CD14-positive monocyte (primary cell): Measurements from ENCODE around the gene HAS3. TPM values are rescaled to one million over a fixed set of nuclear protein-coding genes. Genes with fewer than 3 reads are reported as not detected.

ENCODE experiments used
- DNase-seq, 3 donors: peaks; one replicate each; pipeline ENCODE4 v3.0.0-alpha.2; 2011 to 2022
- H2AFZ ChIP-seq: 2 replicates; pipeline ENCODE4 v1.6.0; 2012; ENCODE audit warnings: mild to moderate bottlenecking, low read depth, low read length, inconsistent platforms; ENCODE audit not compliant: insufficient read depth, poor library complexity, severe bottlenecking
- H3K27ac ChIP-seq, 2 donors: 1 replicate in 1 of 2; 2 replicates in 1 of 2; pipeline ENCODE4 v1.5.1; 2012 to 2013; ENCODE audit warnings: low read length in 2 of 2, control low read depth in 1 of 2, inconsistent platforms in 1 of 2, low read depth in 1 of 2, mild to moderate bottlenecking in 1 of 2
- H3K27me3 ChIP-seq, 2 donors: one replicate each; pipeline versions ENCODE4 v1.6.0 to v1.6.1; 2011 to 2013; ENCODE audit warnings: low read length in 2 of 2; ENCODE audit not compliant: control insufficient read depth in 2 of 2, insufficient read depth in 2 of 2
- H3K36me3 ChIP-seq, 2 donors: replicated peaks in 1 of 2; 1 replicate in 1 of 2; 2 replicates in 1 of 2; pipeline versions ENCODE4 v1.5.1 to v1.6.1; 2012 to 2013; ENCODE audit warnings: low read length in 2 of 2, control low read depth in 1 of 2, inconsistent platforms in 1 of 2, mild to moderate bottlenecking in 1 of 2; ENCODE audit not compliant: insufficient read depth in 2 of 2, control insufficient read depth in 1 of 2
- H3K4me1 ChIP-seq, 2 donors: 1 replicate in 1 of 2; 2 replicates in 1 of 2; pipeline versions ENCODE4 v1.5.1 to v1.6.1; 2012 to 2013; ENCODE audit warnings: low read length in 2 of 2, control low read depth in 1 of 2, inconsistent platforms in 1 of 2, mild to moderate bottlenecking in 1 of 2, moderate library complexity in 1 of 2; ENCODE audit not compliant: insufficient read depth in 2 of 2, control insufficient read depth in 1 of 2
- H3K4me2 ChIP-seq: replicated peaks from 2 replicates; pipeline ENCODE3; 2012; ENCODE audit warnings: low read length, moderate library complexity, mild to moderate bottlenecking; ENCODE audit not compliant: poor library complexity, severe bottlenecking; ENCODE audit errors: extremely low read depth
- H3K4me3 ChIP-seq, 3 experiments: fragments of 200-600 bp in 1 of 3; sonication (generic) in 1 of 3; replicated peaks in 1 of 3; 1 replicate in 2 of 3; 2 replicates in 1 of 3; pipeline ENCODE4 v1.5.1; 2011 to 2013; ENCODE audit warnings: low read length in 3 of 3, mild to moderate bottlenecking in 3 of 3, control low read depth in 2 of 3, low read depth in 2 of 3, inconsistent platforms in 1 of 3, moderate library complexity in 1 of 3
- H3K79me2 ChIP-seq: 2 replicates; pipeline ENCODE4 v1.6.0; 2012; ENCODE audit warnings: mild to moderate bottlenecking, control low read depth, inconsistent platforms, low read length, moderate library complexity; ENCODE audit not compliant: insufficient read depth
- H3K9ac ChIP-seq: 2 replicates; pipeline ENCODE4 v1.6.0; 2017; ENCODE audit warnings: low read length, mild to moderate bottlenecking; ENCODE audit not compliant: insufficient read depth, poor library complexity, severe bottlenecking
- H3K9me3 ChIP-seq, 2 donors: replicated peaks in 1 of 2; 1 replicate in 1 of 2; 2 replicates in 1 of 2; pipeline versions ENCODE4 v1.5.1 to v1.6.1; 2012 to 2013; ENCODE audit warnings: low read length in 2 of 2, control low read depth in 1 of 2; ENCODE audit not compliant: control insufficient read depth in 1 of 2, insufficient read depth in 1 of 2
- H4K20me1 ChIP-seq: 2 replicates; pipeline ENCODE4 v1.6.0; 2012; ENCODE audit warnings: mild to moderate bottlenecking, low read length, control low read depth, moderate library complexity; ENCODE audit not compliant: insufficient read depth
- H3K27ac Mint-ChIP-seq, 7 donors: one replicate each; pipeline ENCODE4 v1.8.0; 2020; ENCODE audit warnings: mild to moderate bottlenecking in 7 of 7, mixed read lengths in 7 of 7, moderate library complexity in 6 of 7, inconsistent platforms in 2 of 7
- H3K27me3 Mint-ChIP-seq, 3 donors: one replicate each; pipeline ENCODE4 v1.8.0; 2021 to 2022; ENCODE audit warnings: low read depth in 3 of 3, mild to moderate bottlenecking in 3 of 3, mixed read lengths in 3 of 3, moderate library complexity in 3 of 3, inconsistent platforms in 1 of 3
- H3K36me3 Mint-ChIP-seq, 2 donors: one replicate each; pipeline ENCODE4 v1.8.0; 2020; ENCODE audit warnings: mixed read lengths in 2 of 2, inconsistent platforms in 1 of 2, mild to moderate bottlenecking in 1 of 2
- H3K4me1 Mint-ChIP-seq: one replicate; pipeline ENCODE4 v1.8.0; 2020; ENCODE audit warnings: mild to moderate bottlenecking, mixed read lengths
- H3K4me3 Mint-ChIP-seq, 2 donors: one replicate each; pipeline ENCODE4 v1.8.0; 2020; ENCODE audit warnings: mild to moderate bottlenecking in 2 of 2, mixed read lengths in 2 of 2, moderate library complexity in 1 of 2
- H3K9me3 Mint-ChIP-seq, 7 donors: one replicate each; pipeline ENCODE4 v1.8.0; 2020 to 2022; ENCODE audit warnings: mixed read lengths in 7 of 7, mild to moderate bottlenecking in 6 of 7, moderate library complexity in 6 of 7, inconsistent platforms in 2 of 7
- WGBS: methylation state at CpG from one replicate; pipeline ENCODE4 v1.1.5; 2013; ENCODE audit warnings: missing lambda C conversion rate; ENCODE audit not compliant: insufficient coverage; 5-methylcytosine and 5-hydroxymethylcytosine counted together
- intact Hi-C, 2 donors: fragments of 100-400 bp; cut with micrococcal nuclease; formaldehyde crosslinking; loops; one replicate each; pipeline versions ENCODE4 v1.15.0 to v1.15.1; 2023
- polyA plus RNA-seq, 3 donors: library from polyadenylated mRNA; depleted of rRNA in 1 of 3; unstranded in 2 of 3; stranded (reverse) in 1 of 3; fragments of 300-500 nt in 2 of 3; fragments of >200 nt in 1 of 3; fragmentation: Illumina TruSeq in 2 of 3; gene quantifications; 1 replicate in 2 of 3; 2 replicates in 1 of 3; pipeline ENCODE4 v1.2.3, GENCODE V29; 2012 to 2021
- TF ChIP-seq, protein P1 (sequence below): fragments of 200-600 bp; IDR thresholded peaks from one replicate; pipeline ENCODE4 v1.8.0; 2022; ENCODE audit warnings: antibody characterized with exemption, mild to moderate bottlenecking

HAS3 gene
- polyA plus RNA-seq, 3 donors = 1.3 TPM; not detected in 2

DNA sequence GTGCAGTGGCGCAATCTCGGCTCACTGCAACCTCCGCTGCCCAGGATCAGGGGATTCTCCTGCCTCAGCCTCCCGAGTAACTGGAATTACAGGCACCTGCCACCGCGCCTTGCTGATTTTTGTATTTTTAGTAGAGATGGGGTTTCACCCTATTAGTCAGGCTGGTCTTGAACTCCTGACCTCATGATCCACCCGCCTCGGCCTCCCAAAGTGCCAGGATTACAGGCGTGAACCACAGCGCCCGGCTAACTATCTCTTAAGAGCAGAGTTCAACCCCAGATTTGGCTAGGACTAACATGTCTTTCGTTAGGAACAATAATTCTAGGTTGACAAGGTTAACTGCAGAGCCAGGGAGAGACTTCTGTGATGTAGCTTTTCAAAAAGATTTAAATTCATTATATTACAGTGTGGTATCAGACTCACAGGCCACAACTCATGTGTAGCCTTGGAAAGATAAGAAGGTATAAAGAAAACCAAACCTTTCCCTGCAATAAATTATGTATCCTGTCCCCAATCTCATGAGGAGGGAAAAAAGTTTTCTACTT, 22.6 kb downstream of the HAS3 start:
- no peak for DNase-seq
- H4K20me1 ChIP-seq = peaks cover 83% of the 10 kb centered on the region
- H3K27ac ChIP-seq = peak overlapping the region in 1 of 2 donors; percentile 31
- H3K4me2 ChIP-seq = no peak overlapping the region
- peaks cover 28% of the 10 kb centered on the region for H3K4me1 Mint-ChIP-seq
- peaks cover 6 to 9% of the 10 kb centered on the region in 2 donors for H3K4me1 ChIP-seq
- H2AFZ ChIP-seq = no peak overlapping the region
- H3K27me3 ChIP-seq = no peaks in the 10 kb centered on the region
- H3K79me2 ChIP-seq = peaks cover 87% of the 10 kb centered on the region
- H3K9me3 ChIP-seq = no peaks in the 10 kb centered on the region
- H3K27ac Mint-ChIP-seq = peak overlapping the region in 2 of 7 donors; percentile 26 to 45
- H3K36me3 ChIP-seq = peaks cover 0 to 13% of the 10 kb centered on the region in 2 donors
- WGBS = 99% methylated on average over 10 of the region's 12 CpGs
- H3K4me3 ChIP-seq = no peak overlapping the region
- H3K9me3 Mint-ChIP-seq = no peaks in the 10 kb centered on the region
- peaks cover 0 to 1% (median 0%) of the 10 kb centered on the region in 3 donors for H3K27me3 Mint-ChIP-seq
- H3K9ac ChIP-seq = no peak overlapping the region
- H3K4me3 Mint-ChIP-seq = no peak overlapping the region
- TF ChIP-seq, protein P1, sequence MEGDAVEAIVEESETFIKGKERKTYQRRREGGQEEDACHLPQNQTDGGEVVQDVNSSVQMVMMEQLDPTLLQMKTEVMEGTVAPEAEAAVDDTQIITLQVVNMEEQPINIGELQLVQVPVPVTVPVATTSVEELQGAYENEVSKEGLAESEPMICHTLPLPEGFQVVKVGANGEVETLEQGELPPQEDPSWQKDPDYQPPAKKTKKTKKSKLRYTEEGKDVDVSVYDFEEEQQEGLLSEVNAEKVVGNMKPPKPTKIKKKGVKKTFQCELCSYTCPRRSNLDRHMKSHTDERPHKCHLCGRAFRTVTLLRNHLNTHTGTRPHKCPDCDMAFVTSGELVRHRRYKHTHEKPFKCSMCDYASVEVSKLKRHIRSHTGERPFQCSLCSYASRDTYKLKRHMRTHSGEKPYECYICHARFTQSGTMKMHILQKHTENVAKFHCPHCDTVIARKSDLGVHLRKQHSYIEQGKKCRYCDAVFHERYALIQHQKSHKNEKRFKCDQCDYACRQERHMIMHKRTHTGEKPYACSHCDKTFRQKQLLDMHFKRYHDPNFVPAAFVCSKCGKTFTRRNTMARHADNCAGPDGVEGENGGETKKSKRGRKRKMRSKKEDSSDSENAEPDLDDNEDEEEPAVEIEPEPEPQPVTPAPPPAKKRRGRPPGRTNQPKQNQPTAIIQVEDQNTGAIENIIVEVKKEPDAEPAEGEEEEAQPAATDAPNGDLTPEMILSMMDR = no peak
- H3K36me3 Mint-ChIP-seq = peaks cover 0 to 11% of the 10 kb centered on the region in 2 donors
- intact Hi-C loops = loop anchor here (10.0 kb wide), 1 partner anchor 423 kb away; no protein-coding TSS in a partner anchor

DNA sequence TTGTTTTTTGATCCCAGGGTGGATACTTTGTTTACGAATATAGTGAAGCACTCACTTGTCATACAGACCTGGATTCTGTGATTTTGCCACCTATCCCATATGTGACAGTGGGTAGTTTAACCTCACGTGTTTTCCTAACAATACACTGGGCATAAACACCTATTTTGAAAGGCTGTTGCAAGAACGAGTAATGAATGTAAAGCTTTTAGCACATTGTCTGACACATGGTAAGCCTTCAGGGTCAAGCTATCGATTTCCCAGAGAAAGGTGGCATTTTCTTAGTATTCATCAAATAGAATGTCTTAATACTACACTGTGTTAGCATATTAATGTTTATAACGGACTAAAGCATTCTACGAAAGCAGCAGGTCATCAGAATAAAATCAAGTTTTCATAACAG, 25.0 kb downstream of the HAS3 start:
- no peaks in the 10 kb centered on the region for H3K9me3 ChIP-seq
- Mint-ChIP-seq H3K9me3 (no peaks in the 10 kb centered on the region), H3K36me3 (peaks cover 4 to 11% of the 10 kb centered on the region in 2 donors), H3K27ac (no peak overlapping the region), H3K4me1 (peaks cover 37% of the 10 kb centered on the region), H3K27me3 (peaks cover 0 to 1% (median 0%) of the 10 kb centered on the region in 3 donors), H3K4me3 (no peak overlapping the region)
- no peak overlapping the region for H3K4me3 ChIP-seq
- WGBS = no CpG with 5 or more reads among the region's 6 CpGs
- no peak overlapping the region for H2AFZ ChIP-seq
- H3K4me2 ChIP-seq = no peak overlapping the region
- intact Hi-C loops = loop anchor here (5.0 to 10.0 kb wide), 3 partner anchors 54 to 593 kb away; partner anchors contain the start of genes SNTB2 (in 1 of the 2), VPS4A (in 1 of the 2) and ZFP90 (in 1 of the 2)
- H3K9ac ChIP-seq = no peak overlapping the region
- no peaks in the 10 kb centered on the region for H3K27me3 ChIP-seq
- H3K4me1 ChIP-seq = peaks cover 13 to 19% of the 10 kb centered on the region in 2 donors
- DNase-seq = no peak
- peaks cover 96% of the 10 kb centered on the region for H3K79me2 ChIP-seq
- peaks cover 0 to 9% of the 10 kb centered on the region in 2 donors for H3K36me3 ChIP-seq
- TF ChIP-seq, protein P1 = no peak
- no peak overlapping the region for H3K27ac ChIP-seq
- peaks cover 59% of the 10 kb centered on the region for H4K20me1 ChIP-seq
